Activated B cell treated with CpG ODN at 0.5 μM for 24 hours (primary cell): ENCODE measurements around the gene TIAM2. TPM values are rescaled to one million over a fixed set of nuclear protein-coding genes. Genes with fewer than 3 reads are reported as not detected.

Source experiments
- ATAC-seq: fragments of 200-7000 bp; cut with Tn5 transposase; one replicate; pipeline ENCODE4 v1.10.0; 2021; ENCODE audit warnings: low read depth, mild to moderate bottlenecking, moderate library complexity
- CTCF ChIA-PET: fragments of 350-600 bp; sonication (Branson Sonifier 250); formaldehyde crosslinking; loops from one replicate; lab custom pipeline; 2021; ENCODE audit warnings: antibody characterized with exemption; lab: Charles Lee
- POLR2A ChIA-PET: fragments of 350-600 bp; sonication (Branson Sonifier 250); formaldehyde crosslinking; loops from one replicate; lab custom pipeline; 2021; ENCODE audit warnings: antibody characterized with exemption; lab: Charles Lee
- DNase-seq: peaks from one replicate; pipeline ENCODE4 v3.0.0; 2022
- H3K27ac Mint-ChIP-seq: one replicate; pipeline ENCODE4 v1.8.0; 2020; ENCODE audit warnings: mixed read lengths
- H3K27me3 Mint-ChIP-seq: one replicate; pipeline ENCODE4 v1.8.0; 2021; ENCODE audit warnings: mixed read lengths
- H3K36me3 Mint-ChIP-seq: one replicate; pipeline ENCODE4 v1.8.0; 2021; ENCODE audit warnings: low read depth, mixed read lengths
- H3K4me1 Mint-ChIP-seq: one replicate; pipeline ENCODE4 v1.8.0; 2021; ENCODE audit warnings: mixed read lengths
- H3K4me3 Mint-ChIP-seq: one replicate; pipeline ENCODE4 v1.8.0; 2020; ENCODE audit warnings: mild to moderate bottlenecking, mixed read lengths
- H3K9me3 Mint-ChIP-seq: one replicate; pipeline ENCODE4 v1.8.0; 2020; ENCODE audit warnings: mixed read lengths
- intact Hi-C: fragments of 100-400 bp; cut with micrococcal nuclease; formaldehyde crosslinking; loops from one replicate; pipeline ENCODE4 v1.15.1; 2024
- total RNA-seq: library from RNA; stranded (reverse); gene quantifications from 2 replicates; pipeline ENCODE4 v1.2.3, GENCODE V29; 2022
- TF ChIP-seq, protein P1 (sequence below): fragments of 200-600 bp; IDR thresholded peaks from one replicate; pipeline ENCODE4 v1.8.0; 2022; ENCODE audit warnings: antibody characterized with exemption, mild to moderate bottlenecking

The TIAM2 gene
- total RNA-seq, 1 donor from 2014 or later, result 13.0 TPM

DNA sequence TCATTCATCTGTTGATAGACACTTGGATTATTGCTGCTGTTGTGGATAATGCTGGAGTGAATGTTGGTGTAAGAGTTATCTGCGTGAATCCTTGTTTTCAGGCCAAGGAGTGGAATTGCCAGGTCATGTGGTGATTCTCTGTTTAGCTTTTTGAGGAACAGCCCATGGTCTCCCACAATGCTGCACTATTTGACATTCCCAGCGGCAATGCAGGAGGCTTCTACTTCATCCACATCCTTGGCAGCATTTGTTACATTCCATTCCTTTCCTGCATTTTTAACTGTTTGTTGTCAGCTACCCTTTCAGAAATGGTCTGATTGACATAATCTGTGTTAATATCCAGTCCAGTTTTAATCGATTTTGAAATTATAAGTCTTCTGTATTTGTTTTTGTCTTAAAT lies 217.0 kb downstream of the TIAM2 start:
- TF ChIP-seq, protein P1, sequence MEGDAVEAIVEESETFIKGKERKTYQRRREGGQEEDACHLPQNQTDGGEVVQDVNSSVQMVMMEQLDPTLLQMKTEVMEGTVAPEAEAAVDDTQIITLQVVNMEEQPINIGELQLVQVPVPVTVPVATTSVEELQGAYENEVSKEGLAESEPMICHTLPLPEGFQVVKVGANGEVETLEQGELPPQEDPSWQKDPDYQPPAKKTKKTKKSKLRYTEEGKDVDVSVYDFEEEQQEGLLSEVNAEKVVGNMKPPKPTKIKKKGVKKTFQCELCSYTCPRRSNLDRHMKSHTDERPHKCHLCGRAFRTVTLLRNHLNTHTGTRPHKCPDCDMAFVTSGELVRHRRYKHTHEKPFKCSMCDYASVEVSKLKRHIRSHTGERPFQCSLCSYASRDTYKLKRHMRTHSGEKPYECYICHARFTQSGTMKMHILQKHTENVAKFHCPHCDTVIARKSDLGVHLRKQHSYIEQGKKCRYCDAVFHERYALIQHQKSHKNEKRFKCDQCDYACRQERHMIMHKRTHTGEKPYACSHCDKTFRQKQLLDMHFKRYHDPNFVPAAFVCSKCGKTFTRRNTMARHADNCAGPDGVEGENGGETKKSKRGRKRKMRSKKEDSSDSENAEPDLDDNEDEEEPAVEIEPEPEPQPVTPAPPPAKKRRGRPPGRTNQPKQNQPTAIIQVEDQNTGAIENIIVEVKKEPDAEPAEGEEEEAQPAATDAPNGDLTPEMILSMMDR, result no peak
- ChIA-PET POLR2A (interaction anchor here (0.5 kb wide), 1 partner anchor 1764 kb away, joined by 3 read pairs; no protein-coding TSS in a partner anchor), CTCF (no interaction called here)
- H3K36me3 Mint-ChIP-seq, result peaks cover 7% of the 10 kb centered on the region
- no peak overlapping the region for H3K4me3 Mint-ChIP-seq
- H3K27ac Mint-ChIP-seq, result no peak overlapping the region
- H3K4me1 Mint-ChIP-seq, result no peaks in the 10 kb centered on the region
- DNase-seq, result no peak
- no peak for ATAC-seq
- H3K9me3 Mint-ChIP-seq, result peaks cover 4% of the 10 kb centered on the region
- intact Hi-C loops, result no loop called here
- H3K27me3 Mint-ChIP-seq, result no peaks in the 10 kb centered on the region

GRCh38 chr6:155212616-155213380 lies 217.7 kb downstream of the TIAM2 start:
- Mint-ChIP-seq H3K9me3 (peaks cover 4% of the 10 kb centered on the region), H3K36me3 (peaks cover 7% of the 10 kb centered on the region), H3K4me1 (no peaks in the 10 kb centered on the region), H3K4me3 (no peak overlapping the region), H3K27me3 (no peaks in the 10 kb centered on the region), H3K27ac (no peak overlapping the region)
- POLR2A ChIA-PET, result no interaction called here
- TF ChIP-seq, protein P1, result no peak
- CTCF ChIA-PET, result interaction anchor here (1.0 kb wide), 1 partner anchor 35 kb away, joined by 3 read pairs; no protein-coding TSS in a partner anchor
- intact Hi-C loops, result no loop called here
- DNase-seq, result no peak
- ATAC-seq, result no peak

DNA sequence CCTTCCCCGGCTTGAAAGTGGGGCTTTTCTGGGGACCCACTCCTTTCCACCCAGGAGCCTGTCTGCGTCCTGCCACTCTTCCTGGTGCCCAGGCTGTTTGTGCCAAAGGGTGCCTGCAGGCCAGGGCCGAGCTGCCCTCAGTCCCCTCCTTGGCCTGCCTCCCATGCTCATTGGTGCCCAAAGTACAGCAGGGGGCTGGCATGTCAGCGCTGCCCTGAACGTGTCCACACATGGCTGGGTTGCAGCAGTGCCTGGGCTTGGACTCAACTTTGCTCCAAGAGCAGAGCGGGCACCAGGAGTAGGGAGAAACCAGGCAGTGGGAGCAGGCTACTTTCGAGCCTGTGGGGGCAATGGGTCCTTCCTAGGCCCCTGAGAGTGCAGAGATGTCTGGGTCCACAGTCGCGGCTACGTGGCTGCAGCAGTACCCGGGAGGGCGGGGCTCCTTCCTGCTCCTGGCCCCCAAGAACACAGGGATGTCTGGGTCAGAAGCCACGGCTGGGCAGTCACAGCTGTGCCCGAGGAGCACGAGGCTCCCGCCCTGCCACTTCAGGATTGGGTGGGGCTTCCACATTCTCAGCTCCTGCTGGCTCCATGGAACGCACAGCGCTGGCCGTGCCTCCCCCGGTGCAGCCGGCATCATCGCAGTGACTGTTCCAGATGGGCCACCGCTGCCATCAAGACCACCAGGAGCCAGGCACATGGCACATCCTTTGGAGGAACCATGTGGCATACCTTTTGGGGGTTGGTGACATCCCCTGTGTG lies 218.7 kb downstream of the TIAM2 start:
- H3K27me3 Mint-ChIP-seq, result no peaks in the 10 kb centered on the region
- TF ChIP-seq, protein P1, result no peak
- no peak overlapping the region for H3K4me3 Mint-ChIP-seq
- peaks cover 4% of the 10 kb centered on the region for H3K9me3 Mint-ChIP-seq
- no peak for ATAC-seq
- ChIA-PET CTCF (interaction anchor here (1.0 kb wide), 1 partner anchor 36 kb away, joined by 3 read pairs; no protein-coding TSS in a partner anchor), POLR2A (no interaction called here)
- no peak for DNase-seq
- no peaks in the 10 kb centered on the region for H3K4me1 Mint-ChIP-seq
- H3K27ac Mint-ChIP-seq, result no peak overlapping the region
- intact Hi-C loops, result no loop called here
- peaks cover 7% of the 10 kb centered on the region for H3K36me3 Mint-ChIP-seq

- DNase-seq (no peak), ATAC-seq (no peak)
- ChIA-PET CTCF (no interaction called here), POLR2A (no interaction called here)
- H3K4me3 Mint-ChIP-seq, result no peak overlapping the region
- TF ChIP-seq, protein P1, result no peak
- peaks cover 4% of the 10 kb centered on the region for H3K9me3 Mint-ChIP-seq
- H3K27me3 Mint-ChIP-seq, result no peaks in the 10 kb centered on the region
- intact Hi-C loops, result no loop called here
- H3K36me3 Mint-ChIP-seq, result peaks cover 7% of the 10 kb centered on the region
- no peak overlapping the region for H3K27ac Mint-ChIP-seq
- H3K4me1 Mint-ChIP-seq, result no peaks in the 10 kb centered on the region
Observed at GRCh38 chr6:155215906-155216305, 220.8 kb downstream of the TIAM2 start.
